A549 (cell line): Measurements from ENCODE around the gene PLCB3. TPM values are rescaled to one million over a fixed set of nuclear protein-coding genes. Genes with fewer than 3 reads are reported as not detected.

ENCODE experiments used
- ATAC-seq, 2 experiments: fragments of 200-7000 bp in 1 of 2; fragments of >200 bp in 1 of 2; cut with Nextera tagmentation in 1 of 2; cut with Tn5 transposase in 1 of 2; 3 replicates each; pipeline versions ENCODE4 v1.8.0 to v1.9.1; 2018 to 2020; ENCODE audit warnings: mild to moderate bottlenecking in 1 of 2, moderate library complexity in 1 of 2
- CTCF ChIA-PET: fragments of 300-600 bp; sonication (Branson Sonifier 250); formaldehyde crosslinking; extraction: SDS; loops from one replicate; lab custom pipeline; 2021; ENCODE audit warnings: antibody characterized with exemption, inconsistent platforms; lab: Yijun Ruan, JAX
- POLR2A ChIA-PET: fragments of 350-600 bp; formaldehyde crosslinking; extraction: SDS; loops from one replicate; lab custom pipeline; 2021; ENCODE audit warnings: antibody characterized with exemption, inconsistent platforms; lab: Yijun Ruan, JAX
- DNase-seq, 2 experiments: peaks; one replicate each; pipeline versions ENCODE4 v3.0.0 to v3.0.0-alpha.2; 2011 to 2016; ENCODE audit warnings: low read depth in 1 of 2, low spot score in 1 of 2
- FAIRE-seq: peaks from 2 replicates; lab custom pipeline; 2011; peaks lifted over from hg19 to GRCh38; lab: Jason Lieb, UNC
- H3K27ac ChIP-seq, 2 experiments: fragments of >200 bp; sonication (Bioruptor Twin); formaldehyde crosslinking; 3 replicates each; pipeline ENCODE4 v1.5.1; 2016 to 2017
- H3K4me1 ChIP-seq: fragments of >200 bp; sonication (Bioruptor Twin); formaldehyde crosslinking; 3 replicates; pipeline ENCODE4 v1.6.1; 2016
- H3K4me2 ChIP-seq: fragments of >200 bp; sonication (Bioruptor Twin); formaldehyde crosslinking; 3 replicates; pipeline ENCODE4 v1.6.1; 2016
- H3K4me3 ChIP-seq: fragments of >200 bp; sonication (Bioruptor Twin); formaldehyde crosslinking; 3 replicates; pipeline ENCODE4 v1.5.1; 2016
- H3K9me3 ChIP-seq: fragments of >200 bp; sonication (Bioruptor Twin); formaldehyde crosslinking; 3 replicates; pipeline ENCODE4 v1.6.1; 2016
- BCL3 ChIP-seq: fragments of >200 bp; sonication (Bioruptor Twin); formaldehyde crosslinking; IDR thresholded peaks from 3 replicates; pipeline ENCODE4 v1.6.1; 2016
- BHLHE40 ChIP-seq: IDR thresholded peaks from 2 replicates; pipeline ENCODE4 v1.6.1; 2012; ENCODE audit warnings: low read depth, low read length, inconsistent platforms
- CHD2 ChIP-seq: fragments of 150-350 bp; IDR thresholded peaks from 2 replicates; pipeline ENCODE4 v1.6.1; 2014; ENCODE audit warnings: low read length; ENCODE audit not compliant: partially characterized antibody
- CTCF ChIP-seq: fragments of >200 bp; sonication (Bioruptor Twin); formaldehyde crosslinking; IDR thresholded peaks from 3 replicates; pipeline ENCODE4 v1.5.1; 2016
- EHF ChIP-seq: fragments of 250-450 bp; sonication (Bioruptor Pico); IDR thresholded peaks from 2 replicates; pipeline ENCODE4 v1.5.0; 2020; ENCODE audit warnings: mild to moderate bottlenecking
- ESRRA ChIP-seq: fragments of 150-350 bp; IDR thresholded peaks from 2 replicates; pipeline ENCODE4 v1.6.1; 2014; ENCODE audit warnings: mild to moderate bottlenecking, low read length, borderline replicate concordance
- GATA3 ChIP-seq: IDR thresholded peaks from 2 replicates; pipeline ENCODE4 v1.6.1; 2012; ENCODE audit warnings: borderline replicate concordance
- HMGXB4 ChIP-seq: fragments of 250-450 bp; sonication (Bioruptor Pico); IDR thresholded peaks from 2 replicates; pipeline ENCODE4 v1.5.0; 2021; ENCODE audit warnings: mild to moderate bottlenecking, moderate library complexity, borderline replicate concordance
- HOXA7 ChIP-seq: fragments of 250-450 bp; sonication (Bioruptor Pico); IDR thresholded peaks from 2 replicates; pipeline ENCODE4 v1.5.0; 2020; ENCODE audit warnings: mild to moderate bottlenecking, moderate library complexity
- HOXB5 ChIP-seq: fragments of 250-450 bp; sonication (Bioruptor Pico); IDR thresholded peaks from 2 replicates; pipeline ENCODE4 v1.5.0; 2020; ENCODE audit warnings: mild to moderate bottlenecking, moderate library complexity
- JUN ChIP-seq, 2 experiments: fragments of >200 bp; sonication (Bioruptor Twin); formaldehyde crosslinking; IDR thresholded peaks; 2 replicates in 1 of 2; 3 replicates in 1 of 2; pipeline ENCODE4 v1.6.1; 2016 to 2017
- JUNB ChIP-seq: fragments of >200 bp; sonication (Bioruptor Twin); formaldehyde crosslinking; IDR thresholded peaks from 2 replicates; pipeline ENCODE4 v1.6.1; 2016
- MAFK ChIP-seq: fragments of 450-650 bp; IDR thresholded peaks from 2 replicates; pipeline ENCODE4 v1.6.1; 2014; ENCODE audit not compliant: partially characterized antibody
- MAX ChIP-seq: IDR thresholded peaks from 2 replicates; pipeline ENCODE4 v1.6.1; 2012
- NFE2L2 ChIP-seq: fragments of 150-350 bp; conservative IDR thresholded peaks from 2 replicates; pipeline ENCODE4 v1.6.1; 2014; ENCODE audit warnings: low read length
- PHF8 ChIP-seq: fragments of 200-600 bp; sonication (generic); IDR thresholded peaks from 2 replicates; pipeline ENCODE4 v1.6.1; 2016; ENCODE audit warnings: low read depth, mild to moderate bottlenecking, antibody characterized with exemption, moderate library complexity, borderline replicate concordance
- POLR2A ChIP-seq: IDR thresholded peaks from 2 replicates; pipeline ENCODE4 v1.6.1; 2012; ENCODE audit warnings: mild to moderate bottlenecking, low read length
- REST ChIP-seq: fragments of 200-600 bp; sonication (generic); IDR thresholded peaks from 2 replicates; pipeline ENCODE4 v1.6.1; 2016; ENCODE audit warnings: antibody characterized with exemption, mild to moderate bottlenecking, moderate library complexity
- RFX5 ChIP-seq: fragments of 450-650 bp; IDR thresholded peaks from 2 replicates; pipeline ENCODE4 v1.7.1; 2014; ENCODE audit warnings: antibody characterized with exemption, mild to moderate bottlenecking, moderate library complexity
- USF2 ChIP-seq: fragments of 450-650 bp; IDR thresholded peaks from 2 replicates; pipeline ENCODE4 v1.6.1; 2014; ENCODE audit warnings: antibody characterized with exemption
- ZFP36 ChIP-seq: fragments of 450-650 bp; IDR thresholded peaks from 2 replicates; pipeline ENCODE4 v1.6.1; 2014; ENCODE audit warnings: borderline replicate concordance; ENCODE audit not compliant: partially characterized antibody
- WGBS: methylation state at CpG from one replicate; pipeline ENCODE4 v1.1.6; 2017; ENCODE audit errors: missing lambda C conversion rate; 5-methylcytosine and 5-hydroxymethylcytosine counted together
- polyA plus RNA-seq, 4 experiments: library from polyadenylated mRNA; depleted of rRNA in 3 of 4; stranded (reverse); fragments of >200 nt; fragmentation: RNase III in 1 of 4; extraction: RNeasy Plus Mini Kit Qiagen cat#74134 plus additional on column Dnase treatment in 1 of 4; gene quantifications; 2 replicates in 3 of 4; 3 replicates in 1 of 4; pipeline ENCODE4 v1.2.3, GENCODE V29; 2011 to 2017

The PLCB3 gene
- polyA plus RNA-seq, 2 of the 4 experiments (the other 2 are of a cell fraction): 8.8 to 21.2 TPM

GRCh38 chr11:64284048-64284961, 33.0 kb downstream of the PLCB3 start, which contains the start of gene BAD (continued):
- no peak for TF ChIP-seq ZFP36
- TF ChIP-seq MAFK: no peak
- TF ChIP-seq USF2: no peak
- peak; percentile 56; the same call in 1 of the 2 replicates for TF ChIP-seq MAX
- no peak for TF ChIP-seq EHF (CRISPR knock-in tag)
- no peak for TF ChIP-seq HMGXB4 (CRISPR knock-in tag)
- TF ChIP-seq JUNB: no peak
- no peak for TF ChIP-seq NFE2L2
- no peak for TF ChIP-seq HOXA7 (CRISPR knock-in tag)
- TF ChIP-seq BHLHE40: no peak
- peak; percentile 75; the same call in 2 of the 3 replicates for TF ChIP-seq BCL3
- TF ChIP-seq RFX5: no peak
- TF ChIP-seq CTCF: no peak
- TF ChIP-seq CHD2: no peak

GRCh38 chr11:64284962-64285884, 33.9 kb downstream of the PLCB3 start, which contains the start of gene GPR137:
TSS of gene GPR137 (plus strand) at chr11:64285848. CDS start at chr11:64286525, 677 bp downstream.
- FAIRE-seq (no peak), DNase-seq (peak; percentile 75 to 79), ATAC-seq (peak; percentile 65 to 68)
- peak within 1 kb of the TSS; percentile 86 for H3K4me2 ChIP-seq
- peak within 1 kb of the TSS; percentile 93 to 98 for H3K27ac ChIP-seq
- TF ChIP-seq JUN (IDR thresholded peaks at IDR 0.05) (peak in 1 of 2 experiments; percentile 64; a peak in 3 of 5 replicates), POLR2A (peak; percentile 38), HOXB5 (0 out of 2 replicates have a peak, but pooled peaks have one; percentile 20), ESRRA (peak; percentile 65; the same call in 1 of the 2 replicates), MAX (peak; percentile 50), EHF (CRISPR knock-in tag) (no peak), GATA3 (0 out of 2 replicates have a peak, but pooled peaks have one; percentile 10), ZFP36 (no peak), PHF8 (peak; percentile 59), REST (0 out of 2 replicates have a peak, but pooled peaks have one; percentile 21)
- peaks cover 17% of the 10 kb centered on the region; the same call in 1 of the 3 replicates for H3K4me1 ChIP-seq
- CTCF ChIA-PET: interaction anchor here (1.3 to 20.5 kb wide), 6 partner anchors 14 to 42 kb away, joined by 3 to 448 read pairs (median 5); partner anchors contain the start of genes CATSPERZ, ESRRA, PLCB3 and PPP1R14B
- POLR2A ChIA-PET: interaction anchor here (0.6 to 5.8 kb wide), 9 partner anchors 9 to 100 kb away, joined by 3 to 49 read pairs (median 6); partner anchors contain the start of genes ESRRA, FKBP2, PRDX5 and STIP1
- peak within 1 kb of the TSS; percentile 63 for H3K4me3 ChIP-seq
- no peaks in the 10 kb centered on the region for H3K9me3 ChIP-seq
- 13% methylated on average over 8 of the region's 102 CpGs for WGBS
